SK-N-MC (cell line): ENCODE results near the gene MPEG1.

Experiments used
- EZH2 ChIP-seq: fragments of 200-600 bp; sonication (generic); IDR thresholded peaks from one replicate; pipeline ENCODE4 v1.6.1; 2017; ENCODE audit warnings: antibody characterized with exemption
- POLR2AphosphoS5 ChIP-seq: IDR thresholded peaks from 2 replicates; pipeline ENCODE4 v1.6.1; 2012; ENCODE audit warnings: mild to moderate bottlenecking, low read depth, low read length, borderline replicate concordance

DNA sequence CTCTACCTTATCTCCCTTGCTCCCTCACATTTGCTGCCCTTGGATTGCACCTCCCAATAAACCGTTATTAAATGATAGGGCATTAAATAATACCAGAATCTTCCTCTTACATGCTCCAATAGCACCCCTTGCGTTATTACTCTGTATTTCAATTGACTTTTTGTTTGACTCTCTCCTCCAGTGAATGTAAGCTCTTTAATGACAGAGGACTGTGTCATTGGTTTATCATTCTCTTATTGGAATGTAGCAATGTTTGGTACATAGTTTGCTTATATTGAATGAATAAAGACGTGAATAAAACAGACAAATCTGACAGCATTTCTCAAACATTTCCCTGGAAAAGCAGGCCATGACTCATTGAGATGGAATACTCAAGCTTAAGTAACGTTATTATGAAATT, 8.7 kb upstream of the MPEG1 start:
- TF ChIP-seq POLR2AphosphoS5 (no peak), EZH2 (no peak)
